ENCODE measurements around the gene PCDH1.
"Not testable (repeated sequence)": the region's sequence is repeated elsewhere in the genome, so short reads cannot be mapped to it uniquely, and the experiment has no call there.

GRCh38 chr5:141890429-141890828 lies 12.2 kb upstream of the PCDH1 start:
- not testable (repeated sequence) for TF ChIP-seq FIP1L1 (IDR thresholded peaks at IDR 0.05; ENCODE audit: borderline replicate concordance, insufficient read depth, low read depth, low read length); ATM (IDR thresholded peaks at IDR 0.05; ENCODE audit: borderline replicate concordance); MIXL1 (CRISPR knock-in tag; IDR thresholded peaks at IDR 0.05); HES4 (CRISPR knock-in tag; IDR thresholded peaks at IDR 0.05; ENCODE audit: borderline replicate concordance); GABPA (IDR thresholded peaks at IDR 0.05; ENCODE audit: low read depth, low read length); GABPA (CRISPR knock-in tag; IDR thresholded peaks at IDR 0.05; ENCODE audit: low read depth); SRF (IDR thresholded peaks at IDR 0.05; ENCODE audit: low read depth, low read length); CTCF (CRISPR knock-in tag; IDR thresholded peaks at IDR 0.05); CBX1 (IDR thresholded peaks at IDR 0.05; ENCODE audit: low read depth); SPEN (CRISPR knock-in tag; IDR thresholded peaks at IDR 0.05; ENCODE audit: low read depth); PCBP1 (IDR thresholded peaks at IDR 0.05; ENCODE audit: borderline replicate concordance, low read depth, low read length); TGIF2 (CRISPR knock-in tag; IDR thresholded peaks at IDR 0.05)
- TF ChIP-seq, protein P1, sequence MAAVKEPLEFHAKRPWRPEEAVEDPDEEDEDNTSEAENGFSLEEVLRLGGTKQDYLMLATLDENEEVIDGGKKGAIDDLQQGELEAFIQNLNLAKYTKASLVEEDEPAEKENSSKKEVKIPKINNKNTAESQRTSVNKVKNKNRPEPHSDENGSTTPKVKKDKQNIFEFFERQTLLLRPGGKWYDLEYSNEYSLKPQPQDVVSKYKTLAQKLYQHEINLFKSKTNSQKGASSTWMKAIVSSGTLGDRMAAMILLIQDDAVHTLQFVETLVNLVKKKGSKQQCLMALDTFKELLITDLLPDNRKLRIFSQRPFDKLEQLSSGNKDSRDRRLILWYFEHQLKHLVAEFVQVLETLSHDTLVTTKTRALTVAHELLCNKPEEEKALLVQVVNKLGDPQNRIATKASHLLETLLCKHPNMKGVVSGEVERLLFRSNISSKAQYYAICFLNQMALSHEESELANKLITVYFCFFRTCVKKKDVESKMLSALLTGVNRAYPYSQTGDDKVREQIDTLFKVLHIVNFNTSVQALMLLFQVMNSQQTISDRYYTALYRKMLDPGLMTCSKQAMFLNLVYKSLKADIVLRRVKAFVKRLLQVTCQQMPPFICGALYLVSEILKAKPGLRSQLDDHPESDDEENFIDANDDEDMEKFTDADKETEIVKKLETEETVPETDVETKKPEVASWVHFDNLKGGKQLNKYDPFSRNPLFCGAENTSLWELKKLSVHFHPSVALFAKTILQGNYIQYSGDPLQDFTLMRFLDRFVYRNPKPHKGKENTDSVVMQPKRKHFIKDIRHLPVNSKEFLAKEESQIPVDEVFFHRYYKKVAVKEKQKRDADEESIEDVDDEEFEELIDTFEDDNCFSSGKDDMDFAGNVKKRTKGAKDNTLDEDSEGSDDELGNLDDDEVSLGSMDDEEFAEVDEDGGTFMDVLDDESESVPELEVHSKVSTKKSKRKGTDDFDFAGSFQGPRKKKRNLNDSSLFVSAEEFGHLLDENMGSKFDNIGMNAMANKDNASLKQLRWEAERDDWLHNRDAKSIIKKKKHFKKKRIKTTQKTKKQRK (IDR thresholded peaks at IDR 0.05; ENCODE audit: low read length), result not testable (repeated sequence)
